ENCODE data around the gene ZDHHC16.

Gene ZDHHC16

GRCh38 chr10:97454330-97455036 lies 8.5 kb downstream of the ZDHHC16 start:
- no peak for TF ChIP-seq CTCF (IDR thresholded peaks at IDR 0.05)
- Histone ChIP-seq H3K36me3 (peaks cover 85% of the 10 kb centered on the region), H3K4me1 (ENCODE audit: control insufficient read depth in 1 of 2, insufficient read depth in 1 of 2, low read depth in 1 of 2, low read length in 1 of 2) (no peaks in the 10 kb centered on the region), H3K9me3 (no peaks in the 10 kb centered on the region), H3K27ac (no peak overlapping the region), H3K4me3 (ENCODE audit: low read depth in 1 of 2, low read length in 1 of 2) (no peak overlapping the region), H3K27me3 (no peaks in the 10 kb centered on the region)

GRCh38 chr10:97456034-97456685 lies 10.2 kb downstream of the ZDHHC16 start:
- Histone ChIP-seq H3K4me1 (ENCODE audit: control insufficient read depth in 1 of 2, insufficient read depth in 1 of 2, low read depth in 1 of 2, low read length in 1 of 2) (no peaks in the 10 kb centered on the region), H3K9me3 (no peaks in the 10 kb centered on the region), H3K4me3 (ENCODE audit: low read depth in 1 of 2, low read length in 1 of 2) (no peak overlapping the region), H3K27ac (no peak overlapping the region), H3K36me3 (peaks cover 97% of the 10 kb centered on the region), H3K27me3 (no peaks in the 10 kb centered on the region)
- TF ChIP-seq CTCF (IDR thresholded peaks at IDR 0.05): no peak

GRCh38 chr10:97456686-97457065 lies 10.7 kb downstream of the ZDHHC16 start:
- Histone ChIP-seq H3K36me3 (peaks cover 97% of the 10 kb centered on the region), H3K4me3 (ENCODE audit: low read depth in 1 of 2, low read length in 1 of 2) (no peak overlapping the region), H3K27me3 (no peaks in the 10 kb centered on the region), H3K27ac (no peak overlapping the region), H3K4me1 (ENCODE audit: control insufficient read depth in 1 of 2, insufficient read depth in 1 of 2, low read depth in 1 of 2, low read length in 1 of 2) (no peaks in the 10 kb centered on the region), H3K9me3 (no peaks in the 10 kb centered on the region)
- no peak for TF ChIP-seq CTCF (IDR thresholded peaks at IDR 0.05)

GRCh38 chr10:97459111-97459510 lies 13.1 kb downstream of the ZDHHC16 start:
- TF ChIP-seq CTCF (IDR thresholded peaks at IDR 0.05): no peak
- H3K27ac ChIP-seq: no peak overlapping the region

GRCh38 chr10:97459933-97460332 lies 14.0 kb downstream of the ZDHHC16 start:
- peaks cover 0 to 10% of the 10 kb centered on the region in 2 experiments for H3K4me1 ChIP-seq (ENCODE audit: control insufficient read depth in 1 of 2, insufficient read depth in 1 of 2, low read depth in 1 of 2, low read length in 1 of 2)
- H3K4me3 ChIP-seq (ENCODE audit: low read depth in 1 of 2, low read length in 1 of 2): no peak overlapping the region
- TF ChIP-seq CTCF (IDR thresholded peaks at IDR 0.05): no peak
- H3K36me3 ChIP-seq: peaks cover 78% of the 10 kb centered on the region
- no peaks in the 10 kb centered on the region for H3K9me3 ChIP-seq
- no peaks in the 10 kb centered on the region for H3K27me3 ChIP-seq
- H3K27ac ChIP-seq: no peak overlapping the region

More at GRCh38 chr10:97459111-97459510, 13.1 kb downstream of the ZDHHC16 start:
- Histone ChIP-seq H3K9me3 (no peaks in the 10 kb centered on the region), H3K36me3 (peaks cover 85% of the 10 kb centered on the region), H3K27me3 (no peaks in the 10 kb centered on the region), H3K4me3 (ENCODE audit: low read depth in 1 of 2, low read length in 1 of 2) (no peak overlapping the region), H3K4me1 (ENCODE audit: control insufficient read depth in 1 of 2, insufficient read depth in 1 of 2, low read depth in 1 of 2, low read length in 1 of 2) (peaks cover 0 to 8% of the 10 kb centered on the region in 2 experiments)
